Cardiac ventricle fibroblast (primary cell): ENCODE results near the gene ACOX2. TPM values are rescaled to one million over a fixed set of nuclear protein-coding genes. Genes with fewer than 3 reads are reported as not detected.

Experiments
- total RNA-seq: library from RNA; depleted of rRNA; stranded (reverse); fragments of >200 nt; gene quantifications from 2 replicates; pipeline ENCODE4 v1.2.3, GENCODE V29; 2015

The ACOX2 gene
- total RNA-seq, result 21.7 and 24.2 TPM in 2 replicates

GRCh38 chr3:58536501-58537411 lies at the start of gene ACOX2:
Gene ACOX2 (minus strand): TSS chr3:58537190. CDS start chr3:58535106, 2,084 bp downstream.

DNA sequence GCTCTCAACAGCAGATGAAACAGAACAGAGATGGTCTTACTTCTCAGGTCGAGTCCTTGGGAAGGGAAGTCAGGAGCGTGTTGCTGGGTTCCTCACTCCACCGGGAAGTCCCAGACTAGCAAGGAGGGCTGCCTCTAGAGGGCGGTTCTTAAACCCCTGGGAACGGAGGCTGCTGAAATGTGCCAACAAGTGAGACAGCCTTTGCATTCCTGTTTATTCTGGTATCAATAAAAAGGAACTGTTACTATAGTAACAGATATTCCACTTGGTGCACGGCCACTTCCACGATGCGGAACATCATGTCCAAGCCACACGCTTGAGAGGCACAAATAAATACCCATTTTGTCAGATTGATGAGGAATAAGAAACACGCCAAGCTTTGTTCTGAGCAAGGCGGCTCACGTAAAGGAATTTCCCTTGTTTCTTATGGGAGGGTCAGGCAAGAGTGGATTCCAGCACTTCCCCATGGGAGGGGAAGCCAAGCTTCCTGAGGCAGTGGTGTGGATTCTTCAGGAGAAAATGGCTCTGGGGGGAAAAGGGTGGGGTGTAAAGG lies 40.4 kb upstream of the ACOX2 start, which contains the start of gene FAM107A:
Gene FAM107A (minus strand): TSS at position 123 of the 553 bp plus-strand sequence. CDS start 7,531 bp downstream, outside the sequence.

DNA sequence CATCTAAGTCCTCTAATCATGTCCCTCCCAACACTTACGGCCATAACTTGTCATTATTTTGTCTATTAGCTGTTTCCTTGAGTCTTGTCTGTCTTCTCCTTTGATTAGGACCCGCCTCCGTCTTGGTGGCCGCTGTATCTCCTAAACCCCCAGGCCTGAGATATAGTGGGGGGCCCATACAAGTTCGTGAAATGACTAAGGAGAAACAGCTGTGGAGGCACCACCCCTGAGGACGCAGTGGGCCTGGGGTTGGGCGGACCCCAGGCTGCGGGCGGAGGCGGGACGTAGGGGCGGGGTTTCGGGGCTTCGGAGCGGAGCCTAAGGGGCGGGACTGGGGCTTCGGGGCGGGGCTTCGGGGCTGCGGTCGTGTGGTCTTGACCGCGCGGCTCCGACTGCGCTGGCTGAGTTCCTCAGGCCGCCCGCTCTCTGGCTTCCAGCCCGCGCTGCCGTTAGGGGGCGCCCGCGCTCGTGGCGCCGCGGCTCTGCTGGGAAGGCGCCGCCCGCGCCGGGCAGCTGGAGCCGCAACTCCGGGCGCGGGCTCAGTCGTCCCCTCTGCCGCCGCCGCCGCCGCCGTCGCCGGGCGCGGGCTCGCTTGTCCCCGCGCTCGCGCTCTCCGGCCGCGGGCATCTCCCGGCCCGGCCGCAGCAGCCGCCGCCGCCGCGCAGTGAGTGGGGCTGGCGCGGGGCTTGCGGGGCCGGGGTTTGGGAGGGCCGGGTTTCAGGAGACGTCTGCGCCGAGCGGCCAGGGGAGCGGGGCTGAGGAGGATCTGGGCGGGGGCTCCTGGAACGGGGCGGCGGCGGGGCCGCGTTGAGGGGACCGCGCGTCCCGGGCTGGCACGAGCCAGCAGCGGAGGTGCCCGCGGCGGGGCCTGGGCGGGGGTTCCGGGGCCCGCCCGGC lies 45.2 kb downstream of the ACOX2 start, which contains the start of gene KCTD6:
Gene KCTD6 (plus strand): TSS at position 591 of the 897 bp plus-strand sequence. CDS start 6,660 bp downstream, outside the sequence.

Other genes with a start within 250 kb of the ACOX2 start
- gene RPP14, start 230.9 kb downstream of the ACOX2 start, total RNA-seq, result 5.5 and 5.7 TPM in 2 replicates
- 5.9 and 6.9 TPM in 2 replicates for gene HTD2, start 230.7 kb downstream of the ACOX2 start, total RNA-seq
- 22.0 and 24.6 TPM in 2 replicates for gene PXK, start 204.3 kb downstream of the ACOX2 start, total RNA-seq
- gene PDHB, start 103.4 kb downstream of the ACOX2 start, total RNA-seq, result 52.9 and 84.5 TPM in 2 replicates
- gene KCTD6, start 45.1 kb downstream of the ACOX2 start, total RNA-seq, result 6.3 and 10.0 TPM in 2 replicates
- 1.2 TPM in 2 replicates for gene FAM107A, start 40.2 kb upstream of the ACOX2 start, total RNA-seq
- gene FAM3D, start 129.6 kb upstream of the ACOX2 start, total RNA-seq, result not detected in 2 replicates